Esophagus squamous epithelium (tissue), 5 donors: Measurements from ENCODE around the gene PADI4. TPM values are rescaled to one million over a fixed set of nuclear protein-coding genes. Genes with fewer than 3 reads are reported as not detected.

Source experiments
- DNase-seq: peaks from one replicate; lab custom pipeline; 2025; lab: John Stamatoyannopoulos, UW
- H3K27ac ChIP-seq, 4 donors: fragments of 200-600 bp; sonication (generic); one replicate each; pipeline ENCODE4 v1.5.1; 2016 to 2019; ENCODE audit warnings: mild to moderate bottlenecking in 1 of 4
- H3K27me3 ChIP-seq, 4 donors: fragments of 200-600 bp; sonication (generic); 1 replicate in 3 of 4; 2 replicates in 1 of 4; pipeline versions ENCODE4 v1.5.1 to v1.6.0; 2017 to 2021; ENCODE audit warnings: antibody characterized with exemption in 1 of 4
- H3K36me3 ChIP-seq, 3 donors: fragments of 200-600 bp; sonication (generic); one replicate each; pipeline ENCODE4 v1.5.1; 2016 to 2019
- H3K4me1 ChIP-seq, 3 donors: fragments of 200-600 bp; sonication (generic); one replicate each; pipeline ENCODE4 v1.5.1; 2017 to 2019
- H3K4me3 ChIP-seq, 4 donors: fragments of 200-600 bp; sonication (generic); 1 replicate in 3 of 4; 2 replicates in 1 of 4; pipeline ENCODE4 v1.5.1; 2016 to 2019; ENCODE audit warnings: mild to moderate bottlenecking in 2 of 4, moderate library complexity in 1 of 4
- H3K9me3 ChIP-seq, 3 donors: fragments of 200-600 bp; sonication (generic); one replicate each; pipeline ENCODE4 v1.5.1; 2016 to 2019
- CTCF ChIP-seq, 6 experiments: fragments of 450-650 bp in 4 of 6; fragments of 200-600 bp in 2 of 6; sonication (generic) in 2 of 6; IDR thresholded peaks; one replicate each; pipeline ENCODE4 v1.5.1; 2016 to 2019; ENCODE audit warnings: antibody characterized with exemption in 6 of 6, mild to moderate bottlenecking in 4 of 6, moderate library complexity in 4 of 6
- POLR2A ChIP-seq, 4 donors: fragments of 450-650 bp; IDR thresholded peaks; one replicate each; pipeline ENCODE4 v1.6.1; 2017; ENCODE audit warnings: antibody characterized with exemption in 4 of 4, mild to moderate bottlenecking in 4 of 4, moderate library complexity in 3 of 4
- WGBS, 2 donors: methylation state at CpG; one replicate each; pipeline ENCODE4 v1.1.5; 2018; 5-methylcytosine and 5-hydroxymethylcytosine counted together
- intact Hi-C: fragments of 100-400 bp; cut with DNase I; formaldehyde crosslinking; loops from one replicate; pipeline ENCODE4 v1.15.0; 2022
- total RNA-seq, 4 donors: library from RNA; depleted of rRNA; stranded (reverse); fragments of >200 nt; gene quantifications; one replicate each; pipeline ENCODE4 v1.1.0, GENCODE V29; 2016
- donor health status: DM: yes; HTN: yes; CAD: no.

The PADI4 gene
- total RNA-seq, 4 donors from 2014 or later: not detected

- 47 to 49% methylated on average over 6 to 10 of the region's 12 CpGs for WGBS, 2 donors
- Histone ChIP-seq H3K9me3 (no peaks in the 10 kb centered on the region), H3K4me1 (no peaks in the 10 kb centered on the region), H3K4me3 (no peak overlapping the region), H3K27ac (no peak overlapping the region), H3K36me3 (no peaks in the 10 kb centered on the region), H3K27me3 (peaks cover 0 to 38% (median 0%) of the 10 kb centered on the region in 4 donors)
- intact Hi-C loops: no loop called here
- TF ChIP-seq POLR2A (IDR thresholded peaks at IDR 0.05) (no peak), CTCF (IDR thresholded peaks at IDR 0.05) (no peak)
- DNase-seq: no peak
Measured at GRCh38 chr1:17356387-17357026, 48.5 kb downstream of the PADI4 start.

GRCh38 chr1:17358557-17358956, 50.6 kb downstream of the PADI4 start:
- H3K36me3 ChIP-seq: no peaks in the 10 kb centered on the region
- intact Hi-C loops: no loop called here
- TF ChIP-seq CTCF (IDR thresholded peaks at IDR 0.05) (no peak), POLR2A (IDR thresholded peaks at IDR 0.05) (no peak)
- WGBS, 2 donors: 66 to 80% methylated on average over 2 to 4 of the region's 4 CpGs
- no peak overlapping the region for H3K4me3 ChIP-seq
- no peak overlapping the region for H3K27ac ChIP-seq
- H3K27me3 ChIP-seq: peaks cover 0 to 24% (median 0%) of the 10 kb centered on the region in 4 donors
- no peak for DNase-seq
- no peaks in the 10 kb centered on the region for H3K9me3 ChIP-seq
- H3K4me1 ChIP-seq: no peaks in the 10 kb centered on the region

GRCh38 chr1:17359031-17359430, 51.0 kb downstream of the PADI4 start:
- H3K27me3 ChIP-seq: peaks cover 0 to 27% (median 0%) of the 10 kb centered on the region in 4 donors
- no peak overlapping the region for H3K4me3 ChIP-seq
- DNase-seq: no peak
- H3K9me3 ChIP-seq: no peaks in the 10 kb centered on the region
- intact Hi-C loops: no loop called here
- WGBS, 2 donors: 67 to 83% methylated on average over 1 of the region's 11 CpGs
- no peaks in the 10 kb centered on the region for H3K36me3 ChIP-seq
- no peak for TF ChIP-seq CTCF (IDR thresholded peaks at IDR 0.05)
- no peak for TF ChIP-seq POLR2A (IDR thresholded peaks at IDR 0.05)
- no peaks in the 10 kb centered on the region for H3K4me1 ChIP-seq
- no peak overlapping the region for H3K27ac ChIP-seq

- no peaks in the 10 kb centered on the region for H3K9me3 ChIP-seq
- H3K4me3 ChIP-seq: no peak overlapping the region
- peaks cover 0 to 28% (median 0%) of the 10 kb centered on the region in 4 donors for H3K27me3 ChIP-seq
- intact Hi-C loops: no loop called here
- H3K4me1 ChIP-seq: no peaks in the 10 kb centered on the region
- 62 to 75% methylated on average over 4 to 9 of the region's 9 CpGs for WGBS, 2 donors
- DNase-seq: no peak
- H3K36me3 ChIP-seq: no peaks in the 10 kb centered on the region
- no peak overlapping the region for H3K27ac ChIP-seq
- TF ChIP-seq POLR2A (IDR thresholded peaks at IDR 0.05): no peak
- TF ChIP-seq CTCF (IDR thresholded peaks at IDR 0.05): no peak
Measured at GRCh38 chr1:17359808-17360207, 51.8 kb downstream of the PADI4 start.

GRCh38 chr1:17360272-17360956, 52.4 kb downstream of the PADI4 start:
- 70 to 76% methylated on average over 5 to 10 of the region's 11 CpGs for WGBS, 2 donors
- intact Hi-C loops: no loop called here
- no peak for TF ChIP-seq CTCF (IDR thresholded peaks at IDR 0.05)
- no peak for TF ChIP-seq POLR2A (IDR thresholded peaks at IDR 0.05)
- H3K9me3 ChIP-seq: no peaks in the 10 kb centered on the region
- H3K36me3 ChIP-seq: no peaks in the 10 kb centered on the region
- no peak overlapping the region for H3K27ac ChIP-seq
- DNase-seq: no peak
- peaks cover 0 to under 1% (median 0%) of the 10 kb centered on the region in 3 donors for H3K4me1 ChIP-seq
- H3K4me3 ChIP-seq: no peak overlapping the region
- H3K27me3 ChIP-seq: peaks cover 0 to 28% (median 0%) of the 10 kb centered on the region in 4 donors
